Activated CD4-positive, alpha-beta T cell treated with anti-CD3 and anti-CD28 coated beads, Interleukin-2, amount 50 U/mL, for 48 hours (primary cell): ENCODE results near the gene TNFRSF4.

Experiments used
- DNase-seq, 2 experiments: peaks; one replicate each; pipeline ENCODE4 v3.0.0-alpha.2; 2020

Gene TNFRSF4

GRCh38 chr1:1232208-1232795 lies 18.3 kb upstream of the TNFRSF4 start, which contains the start of gene B3GALT6:
Gene B3GALT6 (plus strand): TSS chr1:1232237. CDS start chr1:1232279, 42 bp downstream.
- no peak for DNase-seq

- DNase-seq, result peak; percentile 96
These were observed 17.7 kb upstream of the TNFRSF4 start, which contains the start of gene SDF4 for GRCh38 chr1:1231400-1232207. Gene SDF4 (minus strand): TSS chr1:1232001. CDS start chr1:1228772, 3,229 bp downstream.

GRCh38 chr1:1230656-1231399 lies 16.9 kb upstream of the TNFRSF4 start:
- peak in 1 of 2 experiments; percentile 36 for DNase-seq

GRCh38 chr1:1229770-1230169 lies 15.8 kb upstream of the TNFRSF4 start:
- no peak for DNase-seq

- DNase-seq, result no peak
These were observed 14.8 kb upstream of the TNFRSF4 start for GRCh38 chr1:1228596-1229321.

- no peak for DNase-seq
These were observed 14.2 kb upstream of the TNFRSF4 start for GRCh38 chr1:1228187-1228586.

GRCh38 chr1:1227386-1227785 lies 13.4 kb upstream of the TNFRSF4 start:
- no peak for DNase-seq

- DNase-seq, result no peak
These were observed 12.8 kb upstream of the TNFRSF4 start for GRCh38 chr1:1226566-1227362.

- no peak for DNase-seq
These were observed 12.0 kb upstream of the TNFRSF4 start for GRCh38 chr1:1225913-1226312.

GRCh38 chr1:1225238-1225845 lies 11.4 kb upstream of the TNFRSF4 start:
- DNase-seq, result no peak

GRCh38 chr1:1223891-1224290 lies 9.9 kb upstream of the TNFRSF4 start:
- no peak for DNase-seq

- DNase-seq, result no peak
These were observed 9.4 kb upstream of the TNFRSF4 start for GRCh38 chr1:1223321-1223720.

GRCh38 chr1:1222575-1223225 lies 8.7 kb upstream of the TNFRSF4 start:
- no peak for DNase-seq

- no peak for DNase-seq
These were observed 8.1 kb upstream of the TNFRSF4 start for GRCh38 chr1:1221887-1222574.

GRCh38 chr1:1220197-1220596 lies 6.2 kb upstream of the TNFRSF4 start:
- DNase-seq, result no peak

- peak; percentile 75 to 82 for DNase-seq
These were observed 5.4 kb upstream of the TNFRSF4 start for GRCh38 chr1:1219341-1219740.

GRCh38 chr1:1218524-1219200 lies 4.7 kb upstream of the TNFRSF4 start:
- peak in 1 of 2 experiments; percentile 35 for DNase-seq

- DNase-seq, result peak; percentile 77 to 84
These were observed 3.9 kb upstream of the TNFRSF4 start for GRCh38 chr1:1217621-1218523.
